ENCODE data around the gene MYZAP.

GRCh38 chr15:57726411-57726810 is 134.7 kb downstream of the MYZAP start:
- TF ChIP-seq CTCF (IDR thresholded peaks at IDR 0.05; ENCODE audit: low read depth, low read length, missing input control) (no peak), SP1 (IDR thresholded peaks at IDR 0.05) (no peak), REST (IDR thresholded peaks at IDR 0.05) (no peak), RAD21 (IDR thresholded peaks at IDR 0.05) (no peak), ZBTB33 (IDR thresholded peaks at IDR 0.05) (no peak), TAF1 (conservative IDR thresholded peaks at IDR 0.05) (no peak)

Data from liver (tissue), 3 donors.